Activated T-cell treated with anti-CD3 and anti-CD28 coated beads for 24 hours (primary cell): ENCODE results near the gene WASHC1.
"Not testable (repeated sequence)": the region's sequence is repeated elsewhere in the genome, so short reads cannot be mapped to it uniquely, and the experiment has no call there.

ENCODE experiments used
- DNase-seq: peaks from one replicate; pipeline ENCODE4 v3.0.0-alpha.2; 2020; ENCODE audit warnings: low read depth

The WASHC1 gene

GRCh38 chr9:29356-29755, at the start of gene WASHC1:
Gene WASHC1, minus strand, starts transcription at chr9:29456. Its CDS starts 4,457 bp downstream, at chr9:24999.
- not testable (repeated sequence) for DNase-seq

- DNase-seq, result not testable (repeated sequence)
Observed at GRCh38 chr9:78333-78732, 49.1 kb upstream of the WASHC1 start.

GRCh38 chr9:76389-76788, 47.1 kb upstream of the WASHC1 start:
- not testable (repeated sequence) for DNase-seq

- DNase-seq, result not testable (repeated sequence)
Observed at GRCh38 chr9:73900-74525, 44.8 kb upstream of the WASHC1 start.

GRCh38 chr9:73076-73899, 44.0 kb upstream of the WASHC1 start:
- DNase-seq, result not testable (repeated sequence)

- DNase-seq, result peak; percentile 22
Observed at GRCh38 chr9:63031-63629, 33.9 kb upstream of the WASHC1 start.

GRCh38 chr9:52678-53077, 23.4 kb upstream of the WASHC1 start:
- DNase-seq, result not testable (repeated sequence)

- DNase-seq, result not testable (repeated sequence)
Observed at GRCh38 chr9:48190-48842, 19.1 kb upstream of the WASHC1 start.

GRCh38 chr9:46639-47271, 17.5 kb upstream of the WASHC1 start:
- not testable (repeated sequence) for DNase-seq

GRCh38 chr9:46164-46563, 16.9 kb upstream of the WASHC1 start:
- not testable (repeated sequence) for DNase-seq

- not testable (repeated sequence) for DNase-seq
Observed at GRCh38 chr9:45180-45878, 16.1 kb upstream of the WASHC1 start.

GRCh38 chr9:44416-44815, 15.2 kb upstream of the WASHC1 start:
- not testable (repeated sequence) for DNase-seq

- DNase-seq, result not testable (repeated sequence)
Observed at GRCh38 chr9:43636-44035, 14.4 kb upstream of the WASHC1 start.

GRCh38 chr9:43116-43515, 13.9 kb upstream of the WASHC1 start:
- DNase-seq, result not testable (repeated sequence)

GRCh38 chr9:41819-42218, 12.6 kb upstream of the WASHC1 start:
- not testable (repeated sequence) for DNase-seq

GRCh38 chr9:41261-41676, 12.0 kb upstream of the WASHC1 start:
- not testable (repeated sequence) for DNase-seq

- not testable (repeated sequence) for DNase-seq
Observed at GRCh38 chr9:32308-32707, 3.1 kb upstream of the WASHC1 start.

- not testable (repeated sequence) for DNase-seq
Observed at GRCh38 chr9:28775-29174, 481 bp downstream of the WASHC1 start.

GRCh38 chr9:21621-22020, 7.6 kb downstream of the WASHC1 start:
- DNase-seq, result not testable (repeated sequence)

- DNase-seq, result not testable (repeated sequence)
Observed at GRCh38 chr9:16875-17274, 12.4 kb downstream of the WASHC1 start.
